ENCODE data around the gene NCAM2. TPM values are rescaled to one million over a fixed set of nuclear protein-coding genes. Genes with fewer than 3 reads are reported as not detected.

NCAM2 gene
- polyA plus RNA-seq, 1 experiment = 0.83 TPM

DNA sequence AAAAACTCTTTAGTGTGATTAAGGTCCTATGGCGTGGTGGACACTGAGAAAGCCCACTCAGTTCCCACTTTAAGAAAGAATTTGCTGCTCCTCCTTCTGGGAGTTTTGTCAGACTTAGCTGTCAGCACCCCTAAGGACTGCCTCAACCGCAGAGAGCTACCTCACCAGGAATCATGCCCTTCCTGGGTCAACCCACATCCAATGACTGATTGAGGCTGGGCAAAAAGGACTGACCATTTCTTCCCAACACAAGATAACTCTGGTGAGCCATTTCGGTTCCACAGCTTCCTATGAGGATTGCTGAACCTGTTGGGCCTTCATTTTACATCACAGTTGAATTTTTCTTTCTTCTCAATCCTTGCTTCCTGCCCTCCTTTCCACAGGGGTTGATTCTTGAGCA, 197.9 kb downstream of the NCAM2 start:
- ChIA-PET CTCF (no interaction called here), POLR2A (no interaction called here)
- no peak for DNase-seq (ENCODE audit: low read depth)
- Histone ChIP-seq H3K4me3 (ENCODE audit: low read depth, low read length) (no peak overlapping the region), H3K27me3 (ENCODE audit: control insufficient read depth, insufficient read depth, low read length) (no peaks in the 10 kb centered on the region), H3K36me3 (ENCODE audit: control insufficient read depth, insufficient read depth, low read length) (no peaks in the 10 kb centered on the region)
- no peak for TF ChIP-seq CTCF (IDR thresholded peaks at IDR 0.05; ENCODE audit: insufficient read depth, low read depth, low read length)

GRCh38 chr21:21196848-21197247, 198.6 kb downstream of the NCAM2 start:
- no peak for TF ChIP-seq CTCF (IDR thresholded peaks at IDR 0.05; ENCODE audit: insufficient read depth, low read depth, low read length)
- POLR2A ChIA-PET = no interaction called here

GRCh38 chr21:21199342-21200102, 201.3 kb downstream of the NCAM2 start:
- CTCF ChIA-PET = interaction anchor here (0.9 to 1.2 kb wide), 2 partner anchors 18 to 31 kb away, joined by 3 to 4 read pairs; no protein-coding TSS in a partner anchor
- Histone ChIP-seq H3K4me3 (ENCODE audit: low read depth, low read length) (no peak overlapping the region), H3K27me3 (ENCODE audit: control insufficient read depth, insufficient read depth, low read length) (no peaks in the 10 kb centered on the region), H3K36me3 (ENCODE audit: control insufficient read depth, insufficient read depth, low read length) (no peaks in the 10 kb centered on the region)
- POLR2A ChIA-PET = no interaction called here
- no peak for DNase-seq (ENCODE audit: low read depth)
- no peak for TF ChIP-seq CTCF (IDR thresholded peaks at IDR 0.05; ENCODE audit: insufficient read depth, low read depth, low read length)

More at GRCh38 chr21:21196848-21197247, 198.6 kb downstream of the NCAM2 start:
- Histone ChIP-seq H3K36me3 (ENCODE audit: control insufficient read depth, insufficient read depth, low read length) (no peaks in the 10 kb centered on the region), H3K27me3 (ENCODE audit: control insufficient read depth, insufficient read depth, low read length) (no peaks in the 10 kb centered on the region), H3K4me3 (ENCODE audit: low read depth, low read length) (no peak overlapping the region)
- CTCF ChIA-PET = no interaction called here
- DNase-seq (ENCODE audit: low read depth) = no peak

- Histone ChIP-seq H3K27me3 (ENCODE audit: control insufficient read depth, insufficient read depth, low read length) (no peaks in the 10 kb centered on the region), H3K4me3 (ENCODE audit: low read depth, low read length) (no peak overlapping the region), H3K36me3 (ENCODE audit: control insufficient read depth, insufficient read depth, low read length) (no peaks in the 10 kb centered on the region)
- DNase-seq (ENCODE audit: low read depth) = peak; percentile 95
- CTCF ChIA-PET = interaction anchor here (0.7 to 1.2 kb wide), 3 partner anchors 17 to 511 kb away, joined by 3 to 4 read pairs (median 3); no protein-coding TSS in a partner anchor
- no peak for TF ChIP-seq CTCF (IDR thresholded peaks at IDR 0.05; ENCODE audit: insufficient read depth, low read depth, low read length)
- POLR2A ChIA-PET = no interaction called here
These were observed 202.1 kb downstream of the NCAM2 start for GRCh38 chr21:21200103-21200938.

DNA sequence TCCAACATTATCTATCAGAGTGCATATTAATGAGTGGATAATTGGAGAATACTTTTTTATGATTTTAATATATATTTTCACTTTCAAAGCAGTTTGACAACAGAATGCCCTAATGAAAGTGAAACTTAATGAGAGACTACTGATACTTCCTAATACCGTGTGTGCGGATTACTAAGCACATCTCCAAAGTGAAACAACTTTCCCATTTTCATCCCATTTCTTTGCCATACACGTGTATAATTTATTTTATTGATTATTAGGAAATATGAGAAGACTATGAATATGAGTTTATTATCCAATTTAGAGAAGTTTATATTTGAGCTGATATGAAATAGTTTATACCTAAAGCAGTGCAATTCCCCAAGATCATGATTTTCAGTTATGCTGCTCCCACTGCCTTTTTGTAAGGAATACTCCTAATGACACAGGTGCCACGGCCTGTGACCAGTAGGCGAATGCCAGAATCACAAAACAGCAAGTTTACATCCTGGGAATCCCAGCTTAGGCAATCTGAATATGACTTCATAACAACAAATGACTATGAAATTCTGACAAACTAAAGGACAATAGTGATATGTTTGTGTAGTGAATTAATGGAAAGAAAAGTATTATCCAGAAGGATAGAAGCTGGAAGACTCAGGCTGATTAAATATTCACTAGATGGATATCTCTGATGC, 202.9 kb downstream of the NCAM2 start:
- Histone ChIP-seq H3K27me3 (ENCODE audit: control insufficient read depth, insufficient read depth, low read length) (no peaks in the 10 kb centered on the region), H3K4me3 (ENCODE audit: low read depth, low read length) (no peak overlapping the region), H3K36me3 (ENCODE audit: control insufficient read depth, insufficient read depth, low read length) (no peaks in the 10 kb centered on the region)
- ChIA-PET CTCF (interaction anchor here (0.9 kb wide), 1 partner anchor 17 kb away, joined by 3 read pairs; no protein-coding TSS in a partner anchor), POLR2A (no interaction called here)
- TF ChIP-seq CTCF (IDR thresholded peaks at IDR 0.05; ENCODE audit: insufficient read depth, low read depth, low read length) = no peak
- DNase-seq (ENCODE audit: low read depth) = no peak
